ENCODE measurements around the gene RPS4Y1.
"Not testable (repeated sequence)": the region's sequence is repeated elsewhere in the genome, so short reads cannot be mapped to it uniquely, and the experiment has no call there.

The RPS4Y1 gene

DNA sequence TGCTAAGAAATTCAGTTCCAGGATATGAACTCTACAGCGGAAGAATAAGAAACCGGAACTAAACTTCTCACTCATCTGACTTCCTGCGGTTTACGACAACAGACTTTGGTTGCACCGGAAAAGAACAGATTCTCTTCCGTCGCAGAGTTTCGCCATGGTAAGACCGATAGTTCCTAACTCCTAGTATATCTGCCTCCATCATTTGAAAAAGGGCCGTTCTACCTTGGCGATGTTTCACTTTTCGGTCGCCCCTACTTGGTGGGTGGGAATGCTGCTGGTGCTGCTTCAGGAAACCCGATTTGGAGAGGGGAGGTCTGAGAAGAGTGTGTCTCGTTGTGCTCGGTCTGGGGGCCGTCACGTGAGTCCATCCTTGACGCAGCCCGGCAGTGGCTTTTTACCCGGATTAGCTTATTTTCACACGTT, at the start of gene RPS4Y1:
Gene RPS4Y1 (plus strand): TSS at position 132 of the 423 bp plus-strand sequence. CDS start 23 bp downstream, at position 155.
- DNase-seq: no peak

DNA sequence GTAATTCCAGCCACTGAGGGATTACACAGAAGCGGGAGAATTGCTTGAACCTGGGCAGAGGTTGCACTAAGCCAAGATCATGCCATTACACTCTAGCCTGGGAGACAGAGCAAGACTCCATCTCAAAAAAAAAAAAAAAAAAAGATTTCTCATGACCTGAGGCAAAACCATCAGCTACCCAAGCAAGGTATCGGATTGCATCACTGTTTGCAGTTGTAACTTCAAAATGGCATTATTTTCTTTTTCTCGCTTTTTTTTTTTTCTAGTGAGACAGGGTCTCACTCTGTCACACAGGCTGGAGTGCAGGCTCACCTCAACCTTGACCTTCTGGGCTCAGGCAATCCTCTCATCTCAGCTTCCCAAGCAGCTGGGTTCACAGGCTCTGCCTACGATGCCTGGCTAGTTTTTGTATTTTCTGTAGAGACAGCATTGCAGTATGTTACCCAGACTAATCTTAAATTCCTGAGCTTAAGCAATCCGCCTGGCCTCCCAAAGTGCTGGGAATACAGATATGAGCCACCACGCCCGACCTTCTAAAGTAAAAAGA, 44.4 kb upstream of the RPS4Y1 start:
- no peak for DNase-seq

DNA sequence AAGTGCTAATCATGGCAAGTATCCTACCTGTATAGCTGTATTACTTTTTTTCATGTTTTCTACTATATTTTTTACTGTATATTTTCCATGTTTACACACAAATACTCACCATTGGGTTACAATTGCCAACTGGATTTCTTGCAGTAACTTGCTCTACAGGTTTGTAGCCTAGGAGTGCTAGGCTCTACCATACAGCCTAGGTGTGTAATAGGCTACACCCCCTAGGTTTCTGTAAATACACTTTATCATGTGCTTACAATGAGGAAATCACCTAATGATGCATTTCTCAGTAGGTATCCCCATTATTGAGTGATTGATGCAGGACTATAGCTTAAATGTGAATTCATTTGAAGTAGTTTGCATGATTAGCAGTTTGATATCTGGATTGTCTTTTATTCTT, 43.4 kb upstream of the RPS4Y1 start:
- no peak for DNase-seq

DNA sequence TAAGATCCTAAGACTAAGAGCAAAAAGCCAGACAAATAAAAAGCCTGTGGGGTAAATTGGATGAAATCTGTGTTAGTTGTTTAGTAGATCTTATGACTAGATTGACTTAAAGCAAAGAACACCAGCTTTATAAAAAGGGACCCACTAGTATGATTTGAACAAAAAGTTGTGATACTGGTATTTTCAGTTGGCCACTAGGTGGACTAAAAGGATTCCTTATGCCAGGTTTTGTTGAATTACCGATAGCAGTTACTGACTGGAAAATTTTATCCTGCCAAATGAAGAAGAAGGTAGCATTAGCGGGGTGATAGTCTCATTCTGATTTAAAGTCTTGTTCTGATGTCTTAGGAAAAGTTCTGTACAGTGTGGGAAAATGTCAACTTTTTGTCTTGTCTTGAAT, 41.2 kb upstream of the RPS4Y1 start:
- DNase-seq: no peak

DNA sequence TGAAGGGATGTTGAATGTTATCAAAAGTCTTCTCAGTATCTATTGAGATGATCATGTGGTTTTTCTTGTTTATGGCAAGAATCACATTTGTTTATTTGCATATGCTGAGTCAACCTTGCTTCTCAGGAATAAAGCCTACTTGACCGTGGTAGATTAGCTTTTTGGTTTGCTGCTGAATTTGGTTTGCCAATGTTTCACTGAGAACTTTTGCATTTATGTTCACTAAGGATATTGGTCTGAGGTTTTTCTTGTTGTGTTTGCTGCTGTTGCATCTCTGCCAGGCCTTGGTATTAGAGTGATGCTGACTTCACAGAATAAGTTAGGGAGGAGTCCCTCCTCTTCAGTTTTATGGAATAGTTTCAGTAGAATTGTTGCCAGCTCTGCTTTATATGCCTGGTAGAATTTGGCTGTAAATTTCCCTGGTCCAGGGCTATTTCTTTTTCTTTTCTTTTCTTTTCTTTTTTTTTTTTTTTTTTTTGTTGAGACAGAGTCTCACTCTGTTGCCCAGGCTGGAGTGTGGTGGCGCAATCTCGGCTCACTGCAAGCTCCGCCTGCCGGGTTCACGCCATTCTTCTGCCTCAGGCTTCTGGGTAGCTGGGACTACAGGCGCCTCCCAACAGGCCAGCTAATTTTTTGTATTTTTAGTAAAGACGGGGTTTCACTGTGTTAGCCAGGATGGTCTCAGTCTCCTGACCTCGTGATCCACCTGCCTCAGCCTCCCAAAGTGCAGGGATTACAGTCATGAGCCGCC, 24.1 kb upstream of the RPS4Y1 start:
- not testable (repeated sequence) for DNase-seq

DNA sequence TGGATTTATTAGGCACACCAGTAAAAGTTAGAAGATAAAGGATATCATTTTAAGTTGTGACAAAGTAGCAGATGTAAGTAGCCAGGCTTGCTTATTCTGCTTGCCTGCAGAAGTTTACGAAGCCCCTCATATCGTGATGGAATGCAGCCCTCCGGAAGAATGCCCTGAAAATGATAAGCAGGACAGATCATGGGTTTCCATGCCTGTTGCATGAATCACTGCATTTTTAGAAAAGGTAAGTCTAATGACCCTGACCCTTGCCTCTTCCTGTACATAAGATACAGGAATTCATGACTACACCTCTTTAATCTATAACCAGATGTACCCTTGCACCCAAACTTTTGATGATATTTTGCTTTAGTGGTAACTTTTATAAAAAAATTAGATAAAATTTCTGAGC, 16.9 kb upstream of the RPS4Y1 start:
- no peak for DNase-seq

DNA sequence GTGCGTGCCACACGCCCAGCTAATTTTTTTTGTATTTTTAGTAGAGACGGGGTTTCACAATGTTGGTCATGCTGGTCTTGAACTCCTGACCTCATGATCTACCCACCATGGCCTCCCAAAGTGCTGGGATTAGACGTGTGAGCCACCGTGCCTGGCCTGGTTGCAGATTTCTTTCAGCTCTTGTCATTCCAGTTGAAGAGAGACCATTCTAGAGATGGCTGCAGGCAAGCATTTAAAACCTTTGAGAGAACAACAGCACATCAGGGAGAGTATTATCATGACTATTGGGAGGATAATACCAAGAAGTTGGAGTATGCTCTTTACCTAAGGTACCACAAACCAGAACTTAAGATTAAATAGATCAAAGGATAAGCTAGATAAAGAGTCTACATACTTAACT, 12.9 kb upstream of the RPS4Y1 start:
- no peak for DNase-seq

DNA sequence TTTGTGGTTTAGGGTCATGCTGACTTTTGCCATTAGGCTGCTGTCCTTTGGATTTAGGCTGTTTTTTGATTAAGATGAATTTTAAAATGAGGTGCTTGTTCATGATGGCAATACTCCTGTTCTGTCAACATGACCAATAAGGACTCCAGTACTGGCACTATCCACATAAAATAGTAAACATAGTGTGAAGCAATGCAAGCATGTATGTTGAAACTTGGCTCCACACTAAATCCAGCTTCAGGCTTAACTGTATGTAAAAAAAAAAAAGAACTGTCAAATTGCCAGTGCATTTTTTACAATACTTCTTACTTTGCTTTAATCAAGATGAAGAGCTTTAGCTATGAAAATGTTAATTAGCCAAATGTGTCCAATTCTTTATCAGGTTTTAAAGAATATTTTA, 6.2 kb upstream of the RPS4Y1 start:
- DNase-seq: no peak

DNA sequence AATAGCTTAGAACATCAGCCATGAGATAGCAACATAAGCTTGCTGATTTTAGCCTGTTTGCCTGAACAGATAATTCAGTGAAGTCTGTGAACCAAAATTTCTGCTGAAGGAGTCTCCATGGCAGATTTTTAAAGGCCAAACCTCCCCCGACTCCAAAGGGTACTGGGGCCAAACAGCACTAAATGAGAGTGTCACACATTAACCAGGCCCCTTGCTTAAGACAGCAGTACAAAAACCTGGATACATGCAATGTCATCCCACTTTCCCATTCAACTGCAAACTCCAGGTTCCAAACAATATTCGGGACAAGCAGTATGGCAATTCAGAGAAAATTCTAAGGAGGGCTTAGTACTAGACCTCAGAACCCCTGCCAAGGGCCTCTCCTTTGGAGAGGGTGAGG, 4.3 kb upstream of the RPS4Y1 start:
- no peak for DNase-seq

DNA sequence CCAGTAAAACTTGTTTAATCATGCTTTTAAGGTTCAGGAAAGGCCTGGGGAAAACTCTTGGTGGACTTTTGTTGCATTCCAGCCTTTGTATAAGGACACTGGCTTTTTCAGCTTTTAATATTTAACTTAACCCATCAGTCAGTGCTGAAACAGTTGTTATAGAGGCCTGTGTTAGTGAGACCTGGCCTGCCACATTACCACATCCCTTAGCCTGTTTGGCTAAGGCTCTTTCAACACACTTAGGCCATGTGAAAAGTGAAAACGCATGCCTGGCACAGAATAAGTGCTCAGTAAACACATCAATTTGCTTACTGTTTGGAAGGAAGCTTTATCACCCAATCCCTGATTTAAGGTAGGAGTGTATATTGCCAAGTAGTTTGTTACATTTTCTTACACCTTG, 3.5 kb upstream of the RPS4Y1 start:
- no peak for DNase-seq

DNA sequence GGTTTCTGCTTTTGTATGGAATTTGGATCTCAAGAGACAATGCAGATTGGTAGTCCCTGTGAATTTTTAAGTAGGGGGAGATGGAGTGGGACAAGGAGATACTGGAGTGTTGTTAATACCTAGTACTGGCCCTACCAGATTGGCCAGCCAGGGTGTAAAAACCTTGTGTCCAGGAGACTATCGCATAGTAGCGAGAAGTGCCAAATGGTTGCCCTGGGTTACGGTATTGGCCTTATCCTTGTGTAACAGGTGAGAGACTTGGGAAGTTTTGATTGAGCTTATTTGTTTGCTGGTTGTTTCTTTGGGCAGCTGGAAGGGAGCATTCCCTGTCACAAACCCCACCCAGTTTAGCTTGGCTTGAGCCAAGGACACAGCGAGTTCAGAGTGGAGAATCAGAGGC, 5.4 kb downstream of the RPS4Y1 start:
- DNase-seq: no peak

DNA sequence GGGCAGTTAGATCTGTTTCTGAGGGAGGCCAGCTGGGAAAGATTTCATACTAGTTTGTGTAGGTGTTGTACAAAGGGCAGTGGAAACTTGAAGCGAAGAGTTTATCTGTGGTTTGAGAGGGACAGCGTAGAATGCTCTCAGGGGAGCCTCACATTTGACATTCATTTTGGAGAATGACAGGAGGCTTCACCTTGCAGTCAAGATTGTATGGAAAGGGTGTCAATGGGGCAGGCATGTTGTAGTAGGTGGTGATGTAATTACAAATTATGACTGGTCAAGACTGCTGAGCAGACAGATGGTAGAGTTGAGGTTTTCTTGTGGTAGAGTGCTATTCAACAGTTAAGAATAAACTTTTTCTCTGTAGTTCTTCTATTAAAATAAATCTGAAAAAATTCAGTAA, 7.0 kb downstream of the RPS4Y1 start:
- no peak for DNase-seq

DNA sequence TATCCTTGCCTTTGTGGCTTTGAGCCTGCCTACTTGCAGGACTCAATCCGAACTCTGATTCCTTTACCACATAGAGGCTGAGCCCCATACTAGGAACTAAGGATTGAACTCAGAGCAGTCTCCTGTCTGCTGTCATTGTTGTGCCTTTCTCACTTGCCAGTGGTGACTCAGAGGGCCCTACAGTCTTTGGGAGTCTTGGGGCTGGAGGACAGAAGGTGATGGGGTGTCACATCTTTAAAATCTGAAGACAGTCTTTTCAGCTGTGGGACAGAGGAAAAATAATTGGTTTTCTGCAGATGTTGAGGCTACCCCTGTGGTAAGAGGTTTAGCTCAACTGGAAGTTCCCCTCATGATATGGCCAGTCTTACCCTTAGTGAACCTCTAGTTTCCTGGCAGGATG, 8.0 kb downstream of the RPS4Y1 start:
- no peak for DNase-seq

DNA sequence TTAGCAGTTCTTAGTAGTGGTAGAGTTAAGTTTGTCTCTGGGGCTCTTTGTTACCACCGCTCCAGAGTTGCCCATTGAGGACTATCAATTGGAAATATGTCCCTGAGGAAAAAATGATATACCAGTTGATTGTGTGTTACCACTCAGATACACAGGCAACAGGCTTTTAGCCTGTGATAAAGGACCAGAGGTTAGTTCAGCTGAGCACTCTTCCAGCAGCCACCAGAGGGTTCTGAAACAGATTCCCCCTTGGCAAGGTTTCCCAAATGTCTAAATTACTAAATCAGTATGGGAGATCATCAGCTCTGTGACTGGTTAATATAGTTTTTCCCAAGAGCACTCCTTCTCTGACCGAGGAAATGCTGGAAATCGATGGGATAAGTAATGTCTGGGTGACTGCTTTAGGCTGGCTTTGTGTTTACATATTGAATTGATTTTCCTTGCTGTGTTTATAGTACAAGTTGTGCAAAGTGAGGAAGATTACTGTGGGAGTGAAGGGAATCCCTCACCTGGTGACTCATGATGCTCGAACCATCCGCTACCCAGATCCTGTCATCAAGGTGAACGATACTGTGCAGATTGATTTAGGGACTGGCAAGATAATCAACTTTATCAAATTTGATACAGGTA, 12.9 kb downstream of the RPS4Y1 start:
- DNase-seq: no peak

DNA sequence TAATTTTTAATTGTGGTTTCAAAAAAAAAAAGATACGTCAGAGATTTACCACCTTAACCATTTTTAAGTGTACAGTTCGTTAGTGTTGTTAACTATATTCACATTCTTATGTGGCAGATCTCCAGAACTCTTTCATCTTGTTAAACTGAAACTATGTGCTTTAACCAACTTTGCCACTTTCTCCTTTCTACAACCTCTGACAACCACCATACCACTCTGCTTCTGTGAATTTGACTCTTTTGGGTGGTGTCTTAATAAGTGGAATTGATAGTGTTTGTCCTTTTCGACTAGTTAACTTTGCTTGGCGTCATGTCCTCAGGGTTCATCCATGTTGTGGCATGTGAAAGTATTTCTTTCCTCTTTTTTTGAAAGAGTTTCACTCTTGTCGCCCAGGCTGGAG, 15.7 kb downstream of the RPS4Y1 start:
- DNase-seq: no peak

DNA sequence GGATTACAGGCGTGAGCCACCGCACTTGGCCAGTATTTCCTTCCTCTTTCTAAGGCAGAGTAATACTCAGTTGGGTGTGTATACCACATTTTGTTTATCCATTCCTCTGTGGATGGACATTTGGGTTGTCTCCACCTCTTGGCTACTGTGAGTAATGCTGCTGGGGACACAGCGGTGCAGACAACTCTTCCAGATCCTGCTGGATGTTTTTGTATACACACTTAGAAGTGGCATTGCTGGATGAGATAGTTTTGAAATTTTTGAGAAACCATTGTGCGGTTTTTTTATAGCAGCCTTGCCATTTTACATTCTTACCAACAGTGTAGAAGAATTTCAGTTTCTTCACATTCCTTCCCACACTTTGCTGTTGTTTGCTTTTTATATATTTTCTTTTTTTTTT, 16.3 kb downstream of the RPS4Y1 start:
- no peak for DNase-seq

DNA sequence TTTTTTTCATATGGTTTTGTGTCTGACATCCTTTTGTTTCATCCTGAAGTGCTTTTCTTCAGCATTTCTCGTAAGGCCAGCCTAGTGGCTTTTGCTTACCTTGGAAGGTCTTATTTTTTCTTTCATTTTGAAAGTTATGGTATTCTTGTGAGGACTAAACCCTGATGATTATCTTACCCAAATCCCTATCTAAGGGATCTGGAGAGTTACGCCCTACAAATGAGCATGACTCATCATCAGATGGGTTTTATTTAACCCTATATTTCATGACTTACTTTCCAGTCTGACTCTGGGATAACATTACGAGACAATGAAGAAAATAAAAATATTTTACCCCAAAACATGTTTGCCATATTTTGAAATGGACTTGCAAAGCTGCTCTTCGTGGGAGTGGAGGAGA, 18.4 kb downstream of the RPS4Y1 start:
- no peak for DNase-seq

DNA sequence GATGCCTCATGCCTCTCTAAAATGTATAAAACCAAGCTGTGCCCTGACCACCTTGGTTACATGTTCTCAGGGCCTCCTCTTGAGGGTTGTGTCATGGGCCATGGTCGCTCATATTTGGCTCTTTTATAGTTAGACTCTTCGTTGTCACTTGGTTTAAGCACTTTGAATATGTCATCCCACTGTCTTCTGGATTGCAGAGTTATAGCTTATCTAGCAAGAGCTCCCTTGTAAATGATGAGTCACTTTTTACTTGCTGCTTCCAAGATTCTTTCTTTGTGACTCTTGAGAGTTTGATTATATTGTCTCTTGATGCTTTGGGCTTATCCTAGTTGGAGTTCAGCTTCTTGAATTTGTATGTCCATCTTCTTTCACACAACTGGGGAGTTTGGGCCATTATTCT, 19.1 kb downstream of the RPS4Y1 start:
- no peak for DNase-seq

DNA sequence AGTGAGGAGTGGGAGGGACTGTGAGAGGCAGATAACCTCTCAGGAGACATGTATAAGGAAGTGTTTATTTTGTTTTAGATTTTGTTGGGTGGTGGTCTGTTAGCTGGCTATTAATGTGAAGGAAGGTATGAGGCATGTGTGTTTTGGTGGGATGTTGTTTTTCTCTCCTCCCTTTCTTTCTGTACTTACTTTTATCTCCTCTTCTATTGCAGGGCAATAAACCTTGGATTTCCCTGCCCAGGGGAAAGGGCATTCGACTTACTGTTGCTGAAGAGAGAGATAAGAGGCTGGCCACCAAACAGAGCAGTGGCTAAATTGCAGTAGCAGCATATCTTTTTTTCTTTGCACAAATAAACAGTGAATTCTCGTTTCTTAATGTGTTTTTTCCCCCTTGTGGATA, 25.2 kb downstream of the RPS4Y1 start:
- no peak for DNase-seq

DNA sequence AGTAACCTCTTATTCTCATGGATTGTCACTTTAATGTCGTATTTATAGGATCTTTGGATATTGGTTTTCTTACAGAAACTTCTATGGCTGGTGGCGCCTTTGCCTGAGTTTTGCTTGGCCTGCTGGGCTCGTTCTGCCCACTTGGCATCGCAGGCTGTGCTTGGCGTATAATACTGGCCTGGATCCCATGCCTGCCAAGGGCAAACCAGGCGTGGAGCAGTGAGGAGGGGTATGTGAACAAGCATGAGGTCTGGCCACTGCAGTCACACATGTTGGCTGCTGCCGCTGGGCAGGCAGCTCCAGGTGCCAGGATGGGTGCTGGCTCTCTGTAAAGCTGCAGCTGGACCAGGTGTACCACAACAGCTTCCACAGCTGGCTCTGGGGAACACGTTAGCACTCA, 26.1 kb downstream of the RPS4Y1 start:
- DNase-seq: no peak

DNA sequence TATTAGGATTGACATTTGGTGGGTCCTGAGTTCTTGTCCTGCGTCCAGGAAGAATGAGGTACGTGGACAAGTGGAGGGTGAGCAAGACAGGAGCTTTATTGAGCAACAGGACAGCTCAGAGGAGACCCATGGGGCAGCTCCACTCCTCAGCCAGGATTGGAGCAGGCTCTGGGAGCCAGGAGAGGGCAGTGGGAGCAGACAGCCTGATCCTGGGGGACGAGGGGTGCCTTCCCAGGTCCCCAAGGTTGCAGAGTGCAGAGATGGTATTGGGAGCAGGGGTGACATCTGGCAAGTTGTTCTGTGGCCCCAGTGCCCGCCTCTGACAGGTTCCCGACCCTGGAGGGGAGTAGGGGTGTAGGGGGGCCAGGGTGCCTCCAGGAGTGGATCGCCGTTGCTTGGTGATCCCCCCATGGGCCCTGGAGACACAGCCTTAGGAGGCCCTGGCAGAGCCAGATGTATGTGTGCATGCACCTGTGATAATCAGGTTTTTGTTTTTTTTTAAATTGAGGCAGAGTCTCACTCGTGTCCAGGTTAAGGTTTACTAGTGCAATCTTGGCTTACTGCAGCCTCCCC, 26.7 kb downstream of the RPS4Y1 start:
- no peak for DNase-seq

DNA sequence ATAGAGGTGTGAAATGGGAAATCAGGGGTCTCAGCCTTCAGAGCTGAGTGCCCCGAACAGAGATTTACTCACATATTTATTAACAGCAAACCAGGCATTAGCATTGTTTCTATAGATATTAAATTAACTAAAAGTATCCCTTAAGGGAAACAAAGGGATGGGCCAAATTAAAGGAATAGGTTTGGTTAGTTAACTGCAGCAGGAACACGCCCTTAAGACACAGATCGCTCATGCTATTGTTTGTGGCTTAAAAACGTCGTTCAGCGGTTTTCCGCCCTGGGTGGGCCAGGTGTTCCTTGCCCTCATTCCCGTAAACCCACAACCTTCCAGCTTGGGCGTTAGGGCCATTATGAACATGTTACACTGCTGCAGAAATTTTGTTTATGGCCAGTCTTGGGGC, 30.8 kb downstream of the RPS4Y1 start:
- not testable (repeated sequence) for DNase-seq

DNA sequence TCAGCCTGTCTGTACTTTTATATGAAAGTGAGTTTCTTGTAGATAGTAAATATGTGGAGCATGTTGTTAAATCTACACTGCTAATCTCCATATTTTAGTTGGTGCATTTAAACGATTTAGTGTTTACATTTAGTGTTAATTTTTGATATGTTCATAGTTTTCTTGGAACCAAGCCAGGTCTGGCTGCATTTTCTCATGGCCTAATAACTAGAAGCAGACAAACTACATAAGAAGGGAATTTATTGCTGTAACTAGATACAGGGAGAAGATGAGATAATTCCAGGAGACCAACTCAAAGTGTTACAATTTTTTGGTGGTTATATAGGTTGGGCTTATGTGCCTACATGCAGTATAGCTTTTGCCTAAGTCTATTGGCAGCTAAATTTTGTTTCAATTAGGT, 32.8 kb downstream of the RPS4Y1 start:
- DNase-seq: no peak

DNA sequence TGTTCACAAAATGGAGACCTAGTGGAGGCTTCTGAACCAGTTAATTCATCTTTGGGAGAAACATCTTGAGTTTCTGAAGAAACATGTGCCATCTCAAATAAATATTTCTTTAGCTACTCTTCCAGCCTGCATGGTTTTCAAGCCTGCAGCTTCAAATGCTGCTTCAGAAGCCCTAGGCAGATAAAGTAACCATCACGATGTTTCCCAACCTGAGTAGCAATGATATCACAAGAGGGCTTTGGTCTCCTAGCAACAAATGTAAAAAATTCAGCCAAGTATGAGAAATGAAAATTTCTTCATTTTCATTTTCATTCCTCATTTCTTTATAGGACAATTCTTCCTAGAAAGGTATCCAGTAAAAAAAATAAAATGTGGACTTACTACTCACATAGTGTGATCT, 42.2 kb downstream of the RPS4Y1 start:
- DNase-seq: no peak
